IMR-90 (cell line): ENCODE results near the gene DAB2. TPM values are rescaled to one million over a fixed set of nuclear protein-coding genes. Genes with fewer than 3 reads are reported as not detected.

ENCODE experiments used
- ATAC-seq: fragments of 200-7000 bp; cut with Tn5 transposase; 2 replicates; pipeline ENCODE4 v1.9.1; 2020; ENCODE audit warnings: low read depth, mild to moderate bottlenecking, moderate library complexity
- BruUV-seq: library from RNA; stranded (reverse); fragments of 400-500 nt; replicated peaks from 2 replicates; lab custom pipeline; 2021; lab: Mats Ljungman, UMichigan
- CTCF ChIA-PET: fragments of 300-600 bp; formaldehyde crosslinking; extraction: SDS; loops from one replicate; lab custom pipeline; 2021; ENCODE audit warnings: antibody characterized with exemption; lab: Yijun Ruan, JAX
- POLR2A ChIA-PET: fragments of 300-600 bp; sonication (Branson Sonifier 250); formaldehyde crosslinking; loops from one replicate; lab custom pipeline; 2022; ENCODE audit warnings: antibody characterized with exemption; ENCODE audit not compliant: unreplicated experiment; lab: Charles Lee
- DNase-seq: peaks from one replicate; pipeline ENCODE4 v3.0.0; 2013
- H2AFZ ChIP-seq: replicated peaks from 2 replicates; pipeline ENCODE3; 2013; ENCODE audit warnings: low read length, mild to moderate bottlenecking; ENCODE audit not compliant: poor library complexity
- H2AK5ac ChIP-seq: 2 replicates; pipeline ENCODE4 v1.6.1; 2013; ENCODE audit warnings: low read depth, low read length, inconsistent platforms
- H2AK9ac ChIP-seq: replicated peaks from 2 replicates; pipeline ENCODE3; 2013; ENCODE audit warnings: mild to moderate bottlenecking, low read depth, low read length, moderate library complexity; ENCODE audit not compliant: poor library complexity
- H2BK120ac ChIP-seq: 2 replicates; pipeline ENCODE4 v1.6.1; 2013; ENCODE audit warnings: low read depth, low read length, inconsistent platforms
- H2BK15ac ChIP-seq: 3 replicates; pipeline ENCODE4 v1.6.1; 2013; ENCODE audit warnings: low read depth, low read length, inconsistent platforms
- H2BK20ac ChIP-seq: 2 replicates; pipeline ENCODE4 v1.6.1; 2013; ENCODE audit warnings: low read depth, mild to moderate bottlenecking, inconsistent platforms, low read length, moderate library complexity
- H2BK5ac ChIP-seq: 2 replicates; pipeline ENCODE4 v1.6.1; 2013; ENCODE audit warnings: mild to moderate bottlenecking, low read depth, low read length, inconsistent platforms; ENCODE audit not compliant: poor library complexity, severe bottlenecking
- H3K14ac ChIP-seq: replicated peaks from 2 replicates; pipeline ENCODE4 v1.6.1; 2013; ENCODE audit warnings: low read depth, low read length, inconsistent platforms
- H3K18ac ChIP-seq: 2 replicates; pipeline ENCODE4 v1.6.1; 2013; ENCODE audit warnings: low read depth, low read length, control low read depth
- H3K23ac ChIP-seq: 2 replicates; pipeline ENCODE4 v1.6.1; 2013; ENCODE audit warnings: low read depth, low read length, inconsistent platforms
- H3K27ac ChIP-seq: 2 replicates; pipeline ENCODE4 v1.5.1; 2013; ENCODE audit warnings: mild to moderate bottlenecking, control low read depth, low read length; ENCODE audit not compliant: insufficient read depth
- H3K27me3 ChIP-seq: 2 replicates; pipeline ENCODE4 v1.6.1; 2013; ENCODE audit warnings: low read length; ENCODE audit not compliant: control insufficient read depth, insufficient read depth
- H3K36me3 ChIP-seq: 2 replicates; pipeline ENCODE4 v1.6.1; 2013; ENCODE audit warnings: low read length, mixed read lengths; ENCODE audit not compliant: control insufficient read depth, insufficient read depth
- H3K4ac ChIP-seq: 2 replicates; pipeline ENCODE4 v1.6.1; 2013; ENCODE audit warnings: low read depth, low read length, inconsistent platforms
- H3K4me1 ChIP-seq: 2 replicates; pipeline ENCODE4 v1.6.1; 2013; ENCODE audit warnings: low read length, mixed read lengths; ENCODE audit not compliant: control insufficient read depth, insufficient read depth
- H3K4me2 ChIP-seq: 2 replicates; pipeline ENCODE4 v1.6.1; 2013; ENCODE audit warnings: low read depth, mild to moderate bottlenecking, control low read depth, low read length, moderate library complexity
- H3K4me3 ChIP-seq: 2 replicates; pipeline ENCODE4 v1.5.1; 2013; ENCODE audit warnings: low read depth, mild to moderate bottlenecking, control low read depth, low read length, moderate library complexity; ENCODE audit not compliant: insufficient read depth
- H3K56ac ChIP-seq: 2 replicates; pipeline ENCODE4 v1.6.1; 2013; ENCODE audit warnings: low read length, inconsistent platforms; ENCODE audit not compliant: insufficient read depth; ENCODE audit errors: extremely low read depth
- H3K79me1 ChIP-seq, 2 experiments: 2 replicates each; pipeline ENCODE4 v1.6.1; 2013; ENCODE audit warnings: low read length in 2 of 2, inconsistent platforms in 1 of 2, low read depth in 1 of 2
- H3K9ac ChIP-seq: 2 replicates; pipeline ENCODE4 v1.6.1; 2013; ENCODE audit warnings: low read depth, low read length, control low read depth
- H3K9me1 ChIP-seq: 2 replicates; pipeline ENCODE4 v1.6.1; 2013; ENCODE audit warnings: low read length, inconsistent platforms; ENCODE audit not compliant: insufficient read depth
- H3K9me3 ChIP-seq: 2 replicates; pipeline ENCODE4 v1.6.1; 2013; ENCODE audit warnings: low read length; ENCODE audit not compliant: control insufficient read depth, insufficient read depth
- H4K20me1 ChIP-seq: 2 replicates; pipeline ENCODE4 v1.6.1; 2013; ENCODE audit warnings: low read length, inconsistent platforms; ENCODE audit not compliant: insufficient read depth
- H4K5ac ChIP-seq: 2 replicates; pipeline ENCODE4 v1.6.1; 2013; ENCODE audit warnings: mild to moderate bottlenecking, low read depth, low read length, control low read depth
- H4K8ac ChIP-seq, 2 experiments: 2 replicates each; pipeline ENCODE4 v1.6.1; 2013; ENCODE audit warnings: low read depth in 2 of 2, low read length in 2 of 2, control low read depth in 1 of 2, inconsistent platforms in 1 of 2
- H4K91ac ChIP-seq: 2 replicates; pipeline ENCODE4 v1.6.1; 2013; ENCODE audit warnings: low read depth, low read length, inconsistent platforms; ENCODE audit not compliant: insufficient read depth
- BHLHE40 ChIP-seq: fragments of 150-350 bp; IDR thresholded peaks from 2 replicates; pipeline ENCODE4 v1.6.1; 2016; ENCODE audit warnings: mild to moderate bottlenecking, low read depth, low read length
- CEBPB ChIP-seq: IDR thresholded peaks from 2 replicates; pipeline ENCODE4 v1.6.1; 2012; ENCODE audit warnings: low read depth, low read length, improper control_type of control experiment
- CHD1 ChIP-seq: IDR thresholded peaks from 2 replicates; pipeline ENCODE4 v1.6.1; 2012; ENCODE audit warnings: low read depth, low read length, improper control_type of control experiment
- FOS ChIP-seq: fragments of 150-350 bp; IDR thresholded peaks from 2 replicates; pipeline ENCODE4 v1.6.1; 2016; ENCODE audit warnings: low read depth, low read length
- MAFK ChIP-seq: IDR thresholded peaks from 2 replicates; pipeline ENCODE4 v1.6.1; 2012; ENCODE audit warnings: low read depth, low read length, improper control_type of control experiment
- MAZ ChIP-seq: IDR thresholded peaks from 2 replicates; pipeline ENCODE4 v1.6.1; 2012; ENCODE audit warnings: low read depth, mild to moderate bottlenecking, low read length, improper control_type of control experiment, moderate library complexity, borderline replicate concordance
- MXI1 ChIP-seq: IDR thresholded peaks from 2 replicates; pipeline ENCODE4 v1.6.1; 2012; ENCODE audit warnings: low read depth, mild to moderate bottlenecking, low read length, moderate library complexity, borderline replicate concordance
- POLR2A ChIP-seq: IDR thresholded peaks from 2 replicates; pipeline ENCODE4 v1.6.1; 2012; ENCODE audit warnings: mild to moderate bottlenecking, low read depth, low read length
- RAD21 ChIP-seq: IDR thresholded peaks from 2 replicates; pipeline ENCODE4 v1.6.1; 2012; ENCODE audit warnings: low read length, improper control_type of control experiment
- RCOR1 ChIP-seq: IDR thresholded peaks from 2 replicates; pipeline ENCODE4 v1.6.1; 2012; ENCODE audit warnings: mild to moderate bottlenecking, low read length, improper control_type of control experiment; ENCODE audit not compliant: insufficient replicate concordance
- RFX5 ChIP-seq: IDR thresholded peaks from 2 replicates; pipeline ENCODE4 v1.8.0; 2012; ENCODE audit warnings: low read depth, mild to moderate bottlenecking, low read length, moderate library complexity
- SMC3 ChIP-seq: fragments of 150-350 bp; IDR thresholded peaks from 2 replicates; pipeline ENCODE4 v1.6.1; 2016; ENCODE audit warnings: low read depth, mild to moderate bottlenecking, antibody characterized with exemption, low read length, moderate library complexity
- WGBS, 2 experiments: methylation state at CpG; one replicate each; pipeline versions ENCODE4 v1.1.5 to v1.1.7; 2013; ENCODE audit warnings: missing lambda C conversion rate in 2 of 2; ENCODE audit not compliant: insufficient read length in 1 of 2; ENCODE audit errors: extremely low coverage in 2 of 2; 5-methylcytosine and 5-hydroxymethylcytosine counted together
- dilution Hi-C: fragments of 300-500 bp; cut with HindIII; formaldehyde crosslinking; loops from one replicate; pipeline ENCODE4 v1.14.3; 2018; ENCODE audit warnings: low sequenced_read_pairs; ENCODE audit not compliant: unreplicated experiment
- in situ Hi-C: fragments of 300-500 bp; cut with MboI; formaldehyde crosslinking; loops from 3 replicates; pipeline ENCODE4 v1.14.3; 2019; ENCODE audit warnings: low sequenced_read_pairs, inconsistent platforms, mixed read lengths
- intact Hi-C: fragments of 100-400 bp; cut with micrococcal nuclease; formaldehyde crosslinking; loops from 2 replicates; pipeline ENCODE4 v1.10.0; 2022
- polyA plus RNA-seq, 3 experiments: library from polyadenylated mRNA; depleted of rRNA; stranded (reverse); fragments of >200 nt; gene quantifications; 2 replicates each; pipeline ENCODE4 v1.2.3, GENCODE V29; 2012; ENCODE audit warnings: low replicate concordance in 1 of 3
- total RNA-seq: library from RNA; depleted of rRNA; stranded (reverse); fragments of >200 nt; gene quantifications from 2 replicates; pipeline ENCODE4 v1.2.3, GENCODE V29; 2012
- TF ChIP-seq, protein P1 (sequence below): fragments of 150-350 bp; IDR thresholded peaks from 2 replicates; pipeline ENCODE4 v1.6.1; 2016; ENCODE audit warnings: low read depth, mild to moderate bottlenecking, low read length, moderate library complexity, borderline replicate concordance
- TF ChIP-seq, protein P2 (sequence below): fragments of 150-350 bp; IDR thresholded peaks from 2 replicates; pipeline ENCODE4 v1.6.1; 2017; ENCODE audit warnings: mild to moderate bottlenecking, antibody characterized with exemption, low read length, low read depth
- TF ChIP-seq, protein P3 (sequence below): conservative IDR thresholded peaks from 2 replicates; pipeline ENCODE4 v1.5.1; 2012; ENCODE audit warnings: mild to moderate bottlenecking, low read depth, low read length, improper control_type of control experiment

Gene DAB2
- total and polyA plus RNA-seq, 2 of the 4 experiments (the other 2 are of a cell fraction) = 50.0 to 101 TPM

DNA sequence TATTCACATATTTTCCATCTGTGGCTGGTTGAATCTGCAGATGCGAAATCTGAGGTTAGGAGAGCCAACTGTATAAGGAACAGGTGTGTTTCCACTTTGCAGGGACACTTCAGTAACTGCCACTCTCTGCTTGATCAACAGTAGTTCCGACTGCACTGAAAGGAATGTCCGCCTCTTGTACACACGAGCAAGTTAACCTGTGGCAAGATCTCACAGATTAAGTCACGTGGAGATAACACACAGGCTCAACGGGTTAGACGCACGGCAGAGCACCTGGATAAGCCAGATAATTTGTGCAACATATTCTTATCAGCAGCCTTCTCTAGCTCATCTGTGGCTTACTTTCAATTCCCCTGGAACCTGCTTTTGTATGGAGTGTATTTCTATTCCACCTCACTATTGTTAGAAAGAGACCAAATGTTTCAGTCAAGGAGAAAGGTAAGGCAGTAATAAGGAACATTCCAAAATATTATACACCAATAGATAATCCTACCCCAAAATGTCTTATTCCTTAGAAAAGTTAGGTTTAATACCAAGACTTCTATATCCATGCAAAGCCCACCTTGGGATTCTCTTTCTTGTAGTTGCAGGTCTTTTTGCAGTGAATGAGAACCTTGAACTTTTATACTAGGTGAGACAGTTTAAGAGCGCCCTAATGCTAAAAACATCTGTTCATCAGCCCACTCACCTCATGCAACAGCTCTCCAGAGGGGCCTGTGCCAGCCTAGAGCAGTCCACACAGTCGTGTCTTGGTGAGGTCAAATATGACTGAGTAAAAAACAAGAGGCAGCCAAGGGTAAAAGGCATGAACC is 54.0 kb downstream of the DAB2 start:
- Histone ChIP-seq H3K23ac (no peak overlapping the region), H2BK5ac (no peak overlapping the region), H3K4me2 (no peak overlapping the region), H3K14ac (no peak overlapping the region), H3K4me3 (no peak overlapping the region), H3K27ac (no peak overlapping the region), H3K18ac (no peak overlapping the region), H3K79me1 (no peaks in the 10 kb centered on the region), H3K4me1 (no peaks in the 10 kb centered on the region), H2AK9ac (no peak overlapping the region), H4K91ac (no peak overlapping the region), H2AFZ (no peak overlapping the region), H2AK5ac (no peak overlapping the region), H3K56ac (no peak overlapping the region), H2BK15ac (no peak overlapping the region), H4K20me1 (no peaks in the 10 kb centered on the region), H4K8ac (no peak overlapping the region), H3K27me3 (no peaks in the 10 kb centered on the region), H2BK20ac (no peak overlapping the region), H3K4ac (no peak overlapping the region), H3K9me1 (no peaks in the 10 kb centered on the region; the same call in 1 of the 2 replicates), H3K9ac (no peak overlapping the region), H3K9me3 (no peaks in the 10 kb centered on the region), H4K5ac (no peak overlapping the region), H2BK120ac (no peak overlapping the region), H3K36me3 (peaks cover 34% of the 10 kb centered on the region)
- intact Hi-C loops = loop anchor here (10.0 kb wide), 2 partner anchors 156 to 376 kb away; partner anchors contain the start of gene FYB1
- in situ Hi-C loops = no loop called here
- ATAC-seq (no peak), DNase-seq (no peak)
- BruUV-seq = no TSS peak
- CTCF ChIA-PET = interaction anchor here (0.7 kb wide), 1 partner anchor 35 kb away, joined by 3 read pairs; no protein-coding TSS in a partner anchor
- whole genome bisulfite sequencing, 2 experiments = 93% methylated on average over 3 of the region's 10 CpGs; no CpG with 5 or more reads in 1 of the 2 experiments
- dilution Hi-C loops = no loop called here
- POLR2A ChIA-PET = no interaction called here
- TF ChIP-seq FOS (no peak), RFX5 (no peak), CEBPB (no peak), CHD1 (no peak), RAD21 (no peak), MAZ (no peak), BHLHE40 (no peak), RCOR1 (no peak), MXI1 (no peak), POLR2A (no peak), MAFK (no peak), SMC3 (no peak)
- TF ChIP-seq, protein P1, sequence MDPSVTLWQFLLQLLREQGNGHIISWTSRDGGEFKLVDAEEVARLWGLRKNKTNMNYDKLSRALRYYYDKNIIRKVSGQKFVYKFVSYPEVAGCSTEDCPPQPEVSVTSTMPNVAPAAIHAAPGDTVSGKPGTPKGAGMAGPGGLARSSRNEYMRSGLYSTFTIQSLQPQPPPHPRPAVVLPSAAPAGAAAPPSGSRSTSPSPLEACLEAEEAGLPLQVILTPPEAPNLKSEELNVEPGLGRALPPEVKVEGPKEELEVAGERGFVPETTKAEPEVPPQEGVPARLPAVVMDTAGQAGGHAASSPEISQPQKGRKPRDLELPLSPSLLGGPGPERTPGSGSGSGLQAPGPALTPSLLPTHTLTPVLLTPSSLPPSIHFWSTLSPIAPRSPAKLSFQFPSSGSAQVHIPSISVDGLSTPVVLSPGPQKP = no peak
- TF ChIP-seq, protein P2, sequence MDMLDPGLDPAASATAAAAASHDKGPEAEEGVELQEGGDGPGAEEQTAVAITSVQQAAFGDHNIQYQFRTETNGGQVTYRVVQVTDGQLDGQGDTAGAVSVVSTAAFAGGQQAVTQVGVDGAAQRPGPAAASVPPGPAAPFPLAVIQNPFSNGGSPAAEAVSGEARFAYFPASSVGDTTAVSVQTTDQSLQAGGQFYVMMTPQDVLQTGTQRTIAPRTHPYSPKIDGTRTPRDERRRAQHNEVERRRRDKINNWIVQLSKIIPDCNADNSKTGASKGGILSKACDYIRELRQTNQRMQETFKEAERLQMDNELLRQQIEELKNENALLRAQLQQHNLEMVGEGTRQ = no peak
- TF ChIP-seq, protein P3, sequence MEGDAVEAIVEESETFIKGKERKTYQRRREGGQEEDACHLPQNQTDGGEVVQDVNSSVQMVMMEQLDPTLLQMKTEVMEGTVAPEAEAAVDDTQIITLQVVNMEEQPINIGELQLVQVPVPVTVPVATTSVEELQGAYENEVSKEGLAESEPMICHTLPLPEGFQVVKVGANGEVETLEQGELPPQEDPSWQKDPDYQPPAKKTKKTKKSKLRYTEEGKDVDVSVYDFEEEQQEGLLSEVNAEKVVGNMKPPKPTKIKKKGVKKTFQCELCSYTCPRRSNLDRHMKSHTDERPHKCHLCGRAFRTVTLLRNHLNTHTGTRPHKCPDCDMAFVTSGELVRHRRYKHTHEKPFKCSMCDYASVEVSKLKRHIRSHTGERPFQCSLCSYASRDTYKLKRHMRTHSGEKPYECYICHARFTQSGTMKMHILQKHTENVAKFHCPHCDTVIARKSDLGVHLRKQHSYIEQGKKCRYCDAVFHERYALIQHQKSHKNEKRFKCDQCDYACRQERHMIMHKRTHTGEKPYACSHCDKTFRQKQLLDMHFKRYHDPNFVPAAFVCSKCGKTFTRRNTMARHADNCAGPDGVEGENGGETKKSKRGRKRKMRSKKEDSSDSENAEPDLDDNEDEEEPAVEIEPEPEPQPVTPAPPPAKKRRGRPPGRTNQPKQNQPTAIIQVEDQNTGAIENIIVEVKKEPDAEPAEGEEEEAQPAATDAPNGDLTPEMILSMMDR = no peak
